ENCODE measurements around the gene G3BP2.

DNA sequence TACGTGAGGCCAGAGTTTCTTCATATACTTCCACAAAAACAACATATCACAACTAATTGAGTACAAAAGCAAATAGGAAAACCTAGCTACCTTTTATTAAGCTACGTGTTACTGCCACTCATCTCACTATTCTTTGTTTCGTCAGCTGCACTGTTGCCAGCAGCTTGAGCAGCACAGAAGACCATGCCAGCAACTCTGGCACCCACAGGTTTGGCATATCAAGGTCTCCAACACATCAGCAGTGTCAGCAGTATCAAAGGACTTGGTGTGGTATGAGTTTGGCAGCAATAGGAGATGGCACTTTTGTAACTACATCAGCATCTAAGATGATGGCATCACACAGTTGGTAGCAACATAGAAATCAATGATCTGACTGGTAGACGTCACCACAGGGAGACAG is 73.6 kb downstream of the G3BP2 start:
- TF ChIP-seq POLR2A (IDR thresholded peaks at IDR 0.05; ENCODE audit: low read length) (no peak), GATA1 (IDR thresholded peaks at IDR 0.05; ENCODE audit: low read depth, low read length) (no peak)
